ENCODE results near the gene LAMA4. TPM values are rescaled to one million over a fixed set of nuclear protein-coding genes. Genes with fewer than 3 reads are reported as not detected.
A peak's percentile ranks its signal among the peaks of the same experiment; 100 is the strongest.

LAMA4 gene
- total RNA-seq, 1 donor from 2014 or later, result 103 TPM

- Histone ChIP-seq H3K27ac (replicated peaks) (peak overlapping the region; percentile 89), H3K4me3 (no peak overlapping the region)
- intact Hi-C loops (cut with micrococcal nuclease), result no loop called here
Observed at GRCh38 chr6:112231594-112232060, 22.7 kb downstream of the LAMA4 start.

GRCh38 chr6:112231164-112231563, 23.2 kb downstream of the LAMA4 start:
- DNase-seq, result no peak
- Histone ChIP-seq H3K27me3 (ENCODE audit: low read depth) (no peaks in the 10 kb centered on the region), H3K4me1 (peaks cover 84% of the 10 kb centered on the region), H3K27ac (replicated peaks) (peak overlapping the region; percentile 89), H3K36me3 (peaks cover 3% of the 10 kb centered on the region), H3K9me3 (replicated peaks) (no peaks in the 10 kb centered on the region), H3K4me3 (no peak overlapping the region)
- no peak for TF ChIP-seq CTCF (IDR thresholded peaks at IDR 0.05; ENCODE audit: borderline replicate concordance)
- intact Hi-C loops (cut with micrococcal nuclease), result no loop called here

More at GRCh38 chr6:112231594-112232060, 22.7 kb downstream of the LAMA4 start:
- H3K4me1 ChIP-seq, result peaks cover 84% of the 10 kb centered on the region
- DNase-seq, result no peak
- no peak for TF ChIP-seq CTCF (IDR thresholded peaks at IDR 0.05; ENCODE audit: borderline replicate concordance)
- no peaks in the 10 kb centered on the region for H3K27me3 ChIP-seq (ENCODE audit: low read depth)
- H3K36me3 ChIP-seq, result peaks cover 3% of the 10 kb centered on the region
- H3K9me3 ChIP-seq (replicated peaks), result no peaks in the 10 kb centered on the region

GRCh38 chr6:112228480-112229332, 25.7 kb downstream of the LAMA4 start:
- no peak for DNase-seq
- Histone ChIP-seq H3K4me3 (no peak overlapping the region), H3K27me3 (ENCODE audit: low read depth) (no peaks in the 10 kb centered on the region), H3K36me3 (peaks cover 3% of the 10 kb centered on the region), H3K27ac (replicated peaks) (peak overlapping the region; percentile 89), H3K4me1 (peaks cover 81% of the 10 kb centered on the region), H3K9me3 (replicated peaks) (no peaks in the 10 kb centered on the region)
- TF ChIP-seq CTCF (IDR thresholded peaks at IDR 0.05; ENCODE audit: borderline replicate concordance), result no peak
- intact Hi-C loops (cut with micrococcal nuclease), result no loop called here

- H3K36me3 ChIP-seq, result peaks cover 3% of the 10 kb centered on the region
- no peak overlapping the region for H3K4me3 ChIP-seq
- no peaks in the 10 kb centered on the region for H3K9me3 ChIP-seq (replicated peaks)
- no peaks in the 10 kb centered on the region for H3K27me3 ChIP-seq (ENCODE audit: low read depth)
- peak overlapping the region; percentile 89 for H3K27ac ChIP-seq (replicated peaks)
- intact Hi-C loops (cut with micrococcal nuclease), result no loop called here
- TF ChIP-seq CTCF (IDR thresholded peaks at IDR 0.05; ENCODE audit: borderline replicate concordance), result no peak
- H3K4me1 ChIP-seq, result peaks cover 81% of the 10 kb centered on the region
- DNase-seq, result peak; percentile 31
Observed at GRCh38 chr6:112227992-112228391, 26.4 kb downstream of the LAMA4 start.

- H3K4me1 ChIP-seq, result peaks cover 81% of the 10 kb centered on the region
- intact Hi-C loops (cut with micrococcal nuclease), result no loop called here
- DNase-seq, result no peak
Observed at GRCh38 chr6:112227411-112227810, 27.0 kb downstream of the LAMA4 start.

More at GRCh38 chr6:112227411-112227810, 27.0 kb downstream of the LAMA4 start:
- no peak overlapping the region for H3K4me3 ChIP-seq
- H3K27me3 ChIP-seq (ENCODE audit: low read depth), result no peaks in the 10 kb centered on the region
- H3K9me3 ChIP-seq (replicated peaks), result no peaks in the 10 kb centered on the region
- peak overlapping the region; percentile 89 for H3K27ac ChIP-seq (replicated peaks)
- no peak for TF ChIP-seq CTCF (IDR thresholded peaks at IDR 0.05; ENCODE audit: borderline replicate concordance)
- peaks cover 3% of the 10 kb centered on the region for H3K36me3 ChIP-seq

Data from left ventricle myocardium inferior (tissue), 1 donor.